ENCODE data around the gene AVPR2. TPM values are rescaled to one million over a fixed set of nuclear protein-coding genes. Genes with fewer than 3 reads are reported as not detected.

AVPR2 gene
- total RNA-seq, 1 experiment from 2014 or later = not detected

DNA sequence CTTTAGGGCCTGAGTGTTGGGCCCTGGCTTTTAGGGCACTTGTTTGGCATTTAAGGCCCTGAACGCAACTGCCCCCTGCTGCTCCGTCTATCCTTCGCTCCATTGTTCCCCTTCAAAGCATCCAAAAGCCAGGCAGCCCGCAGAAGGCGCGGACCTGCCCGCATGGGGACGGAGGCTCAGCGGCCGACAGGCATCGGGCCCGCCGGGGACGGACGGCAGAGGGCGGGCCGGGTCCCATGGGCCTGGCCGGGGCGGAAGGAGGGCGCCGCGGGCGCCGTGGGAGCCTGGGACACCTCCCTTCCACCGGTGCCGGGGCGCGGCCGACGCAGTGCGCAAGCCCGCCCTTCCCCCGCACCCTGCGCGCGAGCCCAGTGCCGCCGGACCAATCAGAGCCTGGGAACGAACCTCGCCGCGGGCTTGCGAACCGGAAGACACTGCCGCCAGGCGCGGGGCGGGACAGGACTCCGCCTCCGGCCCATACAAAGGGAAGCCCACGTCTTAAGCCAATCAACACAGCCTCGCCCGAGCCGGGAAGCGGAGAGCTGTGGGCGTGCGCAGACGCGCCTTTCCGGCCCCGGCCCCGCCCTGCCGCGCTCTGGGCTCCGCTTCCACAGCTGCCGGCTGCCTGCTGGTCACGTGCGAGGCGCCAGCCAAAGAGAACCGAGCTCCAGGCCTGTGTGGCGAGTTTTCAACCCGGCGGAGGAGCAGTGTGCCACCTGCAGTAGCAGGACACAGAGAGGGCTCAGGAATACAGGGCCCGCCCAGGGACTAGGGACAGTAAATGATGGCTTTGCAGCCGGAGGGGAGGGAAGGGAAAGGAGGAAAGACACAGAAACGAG lies 23.7 kb downstream of the AVPR2 start:
- Histone ChIP-seq H3K27me3 (ENCODE audit: low read length) (no peaks in the 10 kb centered on the region), H2AFZ (ENCODE audit: low read length) (no peak overlapping the region), H3K4me3 (ENCODE audit: low read length) (peak overlapping the region; percentile 70), H3K9ac (ENCODE audit: low read length) (peak overlapping the region; percentile 92), H4K20me1 (ENCODE audit: low read length) (no peaks in the 10 kb centered on the region), H3K36me3 (ENCODE audit: low read depth, low read length) (peaks cover 11% of the 10 kb centered on the region), H3K4me1 (ENCODE audit: insufficient read depth, low read length) (peaks cover 25% of the 10 kb centered on the region), H3K27ac (ENCODE audit: low read length) (peak overlapping the region; percentile 70), H3K79me2 (ENCODE audit: low read length) (peaks cover 17% of the 10 kb centered on the region), H3K9me3 (ENCODE audit: low read length) (no peaks in the 10 kb centered on the region), H3K4me2 (ENCODE audit: low read length) (peak overlapping the region; percentile 88), H3F3A (ENCODE audit: low read length, unreplicated experiment) (no peaks in the 10 kb centered on the region), H3K9me2 (replicated peaks; ENCODE audit: low read length) (no peaks in the 10 kb centered on the region)
- no TSS peak for BruUV-seq (replicated peaks)
- peak; percentile 91 for ATAC-seq
- no peak; the same call in 1 of the 2 replicates for TF ChIP-seq CTCF (conservative IDR thresholded peaks at IDR 0.05; ENCODE audit: low read depth, low read length)
- peak; percentile 85 for TF ChIP-seq EZH2phosphoT487 (IDR thresholded peaks at IDR 0.05; ENCODE audit: borderline replicate concordance, low read length)
- TF ChIP-seq EZH2 (IDR thresholded peaks at IDR 0.05; ENCODE audit: low read length, unreplicated experiment) = no peak
- ChIA-PET CTCF (interaction anchor here (0.6 to 2.0 kb wide), 3 partner anchors 19 to 173 kb away, joined by 5 to 15 read pairs (median 7); no protein-coding TSS in a partner anchor), POLR2A (ENCODE audit: unreplicated experiment) (interaction anchor here (0.5 to 0.6 kb wide), 4 partner anchors 9 to 51 kb away, joined by 3 to 29 read pairs (median 4); no protein-coding TSS in a partner anchor)
- DNase-seq = peak; percentile 97
- intact Hi-C loops (cut with micrococcal nuclease) = loop anchor here (2.0 to 5.0 kb wide), 3 partner anchors 19 to 166 kb away; partner anchors contain the start of genes HCFC1 and PLXNB3

GRCh38 chrX:153928846-153929245 lies 24.4 kb downstream of the AVPR2 start:
- CTCF ChIA-PET = interaction anchor here (0.6 to 2.0 kb wide), 3 partner anchors 18 to 174 kb away, joined by 5 to 15 read pairs (median 7); no protein-coding TSS in a partner anchor
- TF ChIP-seq EZH2phosphoT487 (IDR thresholded peaks at IDR 0.05; ENCODE audit: borderline replicate concordance, low read length) = no peak
- TF ChIP-seq EZH2 (IDR thresholded peaks at IDR 0.05; ENCODE audit: low read length, unreplicated experiment) = no peak
- TF ChIP-seq CTCF (conservative IDR thresholded peaks at IDR 0.05; ENCODE audit: low read depth, low read length) = no peak
- H2AFZ ChIP-seq (ENCODE audit: low read length) = no peak overlapping the region
- no peaks in the 10 kb centered on the region for H3F3A ChIP-seq (ENCODE audit: low read length, unreplicated experiment)
- POLR2A ChIA-PET (ENCODE audit: unreplicated experiment) = interaction anchor here (0.5 to 0.6 kb wide), 2 partner anchors 10 to 18 kb away, joined by 3 to 29 read pairs; no protein-coding TSS in a partner anchor
- H3K4me3 ChIP-seq (ENCODE audit: low read length) = peak overlapping the region; percentile 21; the same call in 1 of the 2 replicates
- H3K4me2 ChIP-seq (ENCODE audit: low read length) = peak overlapping the region; percentile 35; the same call in 1 of the 2 replicates
- peaks cover 11% of the 10 kb centered on the region for H3K36me3 ChIP-seq (ENCODE audit: low read depth, low read length)
- no peaks in the 10 kb centered on the region for H3K27me3 ChIP-seq (ENCODE audit: low read length)
- no peak for DNase-seq
- H3K9me3 ChIP-seq (ENCODE audit: low read length) = no peaks in the 10 kb centered on the region
- H3K79me2 ChIP-seq (ENCODE audit: low read length) = peaks cover 24% of the 10 kb centered on the region
- H3K27ac ChIP-seq (ENCODE audit: low read length) = no peak overlapping the region
- H3K4me1 ChIP-seq (ENCODE audit: insufficient read depth, low read length) = peaks cover 26% of the 10 kb centered on the region
- no peaks in the 10 kb centered on the region for H3K9me2 ChIP-seq (replicated peaks; ENCODE audit: low read length)
- no peaks in the 10 kb centered on the region for H4K20me1 ChIP-seq (ENCODE audit: low read length)
- H3K9ac ChIP-seq (ENCODE audit: low read length) = no peak overlapping the region
- ATAC-seq = no peak
- BruUV-seq (replicated peaks) = no TSS peak
- intact Hi-C loops (cut with micrococcal nuclease) = loop anchor here (2.0 to 5.0 kb wide), 3 partner anchors 18 to 167 kb away; partner anchors contain the start of genes HCFC1 and PLXNB3
